Breast epithelium (tissue), 4 donors: ENCODE data around the gene MICAL3. TPM values are rescaled to one million over a fixed set of nuclear protein-coding genes. Genes with fewer than 3 reads are reported as not detected.

Source experiments
- DNase-seq, 2 donors: peaks; one replicate each; pipeline ENCODE4 v3.0.0-alpha.2; 2019; ENCODE audit warnings: low spot score in 2 of 2
- H3K27ac ChIP-seq, 2 donors: fragments of 200-600 bp; sonication (generic) in 1 of 2; one replicate each; pipeline ENCODE4 v1.5.1; 2016 to 2019; ENCODE audit warnings: mild to moderate bottlenecking in 1 of 2
- H3K27me3 ChIP-seq, 2 donors: fragments of 200-600 bp; sonication (generic) in 1 of 2; one replicate each; pipeline versions ENCODE4 v1.5.1 to v1.6.0; 2017 to 2019; ENCODE audit warnings: control low read depth in 1 of 2, mild to moderate bottlenecking in 1 of 2
- H3K36me3 ChIP-seq: fragments of 200-600 bp; one replicate; pipeline ENCODE4 v1.5.1; 2019
- H3K4me1 ChIP-seq, 2 donors: fragments of 200-600 bp; sonication (generic); one replicate each; pipeline ENCODE4 v1.5.1; 2016 to 2019; ENCODE audit warnings: control low read depth in 1 of 2
- H3K4me3 ChIP-seq, 3 donors: fragments of 200-600 bp; sonication (generic); 1 replicate in 2 of 3; 2 replicates in 1 of 3; pipeline ENCODE4 v1.5.1; 2016 to 2019; ENCODE audit warnings: mild to moderate bottlenecking in 3 of 3, moderate library complexity in 2 of 3
- H3K9me3 ChIP-seq, 2 donors: fragments of 200-600 bp; sonication (generic) in 1 of 2; one replicate each; pipeline ENCODE4 v1.5.1; 2016 to 2019; ENCODE audit warnings: control low read depth in 1 of 2
- POLR2A ChIP-seq: fragments of 450-650 bp; IDR thresholded peaks from one replicate; pipeline ENCODE4 v1.6.1; 2016; ENCODE audit warnings: antibody characterized with exemption, mild to moderate bottlenecking, moderate library complexity
- POLR2AphosphoS5 ChIP-seq, 3 donors: sonication (generic); formaldehyde crosslinking; IDR thresholded peaks; one replicate each; pipeline ENCODE4 v1.6.1; 2017; ENCODE audit warnings: antibody characterized with exemption in 3 of 3
- intact Hi-C: fragments of 100-400 bp; cut with DNase I; formaldehyde crosslinking; loops from one replicate; pipeline ENCODE4 v1.15.1; 2023; ENCODE audit warnings: low total_unique reads
- total RNA-seq, 3 donors: library from RNA; depleted of rRNA; stranded (reverse); fragments of >200 nt; gene quantifications; one replicate each; pipeline ENCODE4 v1.1.0, GENCODE V29; 2016
- TF ChIP-seq, protein P1 (sequence below), 3 donors: fragments of 450-650 bp; IDR thresholded peaks; one replicate each; pipeline ENCODE4 v1.5.1; 2016 to 2017; ENCODE audit warnings: antibody characterized with exemption in 3 of 3, mild to moderate bottlenecking in 3 of 3, moderate library complexity in 3 of 3

Gene MICAL3
- total RNA-seq, 3 donors from 2014 or later: 19.5 to 42.3 (median 34.8) TPM

DNA sequence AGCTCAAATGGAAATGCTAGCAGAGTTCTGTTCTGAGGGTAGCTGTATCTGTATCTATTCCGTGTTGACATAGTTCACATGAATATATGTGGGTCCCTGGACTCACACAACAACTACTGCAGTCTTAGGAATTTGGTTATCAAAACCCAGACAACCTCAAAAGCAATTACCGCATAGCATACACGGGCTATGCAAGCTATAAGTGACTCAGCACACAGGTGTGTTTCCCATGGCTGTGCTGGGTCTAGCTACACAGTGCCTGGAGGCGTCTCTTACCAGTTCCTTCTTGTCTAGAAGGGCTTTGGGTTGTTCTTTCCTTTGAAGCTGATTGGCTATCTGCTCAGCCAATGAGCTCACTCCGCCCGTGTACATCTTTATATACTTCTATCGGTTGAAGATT lies 151.9 kb downstream of the MICAL3 start:
- TF ChIP-seq, protein P1, sequence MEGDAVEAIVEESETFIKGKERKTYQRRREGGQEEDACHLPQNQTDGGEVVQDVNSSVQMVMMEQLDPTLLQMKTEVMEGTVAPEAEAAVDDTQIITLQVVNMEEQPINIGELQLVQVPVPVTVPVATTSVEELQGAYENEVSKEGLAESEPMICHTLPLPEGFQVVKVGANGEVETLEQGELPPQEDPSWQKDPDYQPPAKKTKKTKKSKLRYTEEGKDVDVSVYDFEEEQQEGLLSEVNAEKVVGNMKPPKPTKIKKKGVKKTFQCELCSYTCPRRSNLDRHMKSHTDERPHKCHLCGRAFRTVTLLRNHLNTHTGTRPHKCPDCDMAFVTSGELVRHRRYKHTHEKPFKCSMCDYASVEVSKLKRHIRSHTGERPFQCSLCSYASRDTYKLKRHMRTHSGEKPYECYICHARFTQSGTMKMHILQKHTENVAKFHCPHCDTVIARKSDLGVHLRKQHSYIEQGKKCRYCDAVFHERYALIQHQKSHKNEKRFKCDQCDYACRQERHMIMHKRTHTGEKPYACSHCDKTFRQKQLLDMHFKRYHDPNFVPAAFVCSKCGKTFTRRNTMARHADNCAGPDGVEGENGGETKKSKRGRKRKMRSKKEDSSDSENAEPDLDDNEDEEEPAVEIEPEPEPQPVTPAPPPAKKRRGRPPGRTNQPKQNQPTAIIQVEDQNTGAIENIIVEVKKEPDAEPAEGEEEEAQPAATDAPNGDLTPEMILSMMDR (IDR thresholded peaks at IDR 0.05): no peak
- TF ChIP-seq POLR2A (no peak), POLR2AphosphoS5 (IDR thresholded peaks at IDR 0.05) (no peak)
- intact Hi-C loops: no loop called here
- Histone ChIP-seq H3K36me3 (no peaks in the 10 kb centered on the region), H3K9me3 (no peaks in the 10 kb centered on the region), H3K27me3 (no peaks in the 10 kb centered on the region), H3K27ac (no peak overlapping the region), H3K4me1 (no peaks in the 10 kb centered on the region), H3K4me3 (no peak overlapping the region)
- no peak for DNase-seq

GRCh38 chr22:17871726-17872458 lies 152.5 kb downstream of the MICAL3 start:
- no peak for TF ChIP-seq POLR2AphosphoS5 (IDR thresholded peaks at IDR 0.05)
- TF ChIP-seq POLR2A: no peak
- TF ChIP-seq, protein P1 (IDR thresholded peaks at IDR 0.05): no peak
- Histone ChIP-seq H3K4me1 (no peaks in the 10 kb centered on the region), H3K9me3 (no peaks in the 10 kb centered on the region), H3K36me3 (no peaks in the 10 kb centered on the region), H3K27ac (no peak overlapping the region), H3K4me3 (no peak overlapping the region), H3K27me3 (no peaks in the 10 kb centered on the region)
- intact Hi-C loops: no loop called here
- no peak for DNase-seq

DNA sequence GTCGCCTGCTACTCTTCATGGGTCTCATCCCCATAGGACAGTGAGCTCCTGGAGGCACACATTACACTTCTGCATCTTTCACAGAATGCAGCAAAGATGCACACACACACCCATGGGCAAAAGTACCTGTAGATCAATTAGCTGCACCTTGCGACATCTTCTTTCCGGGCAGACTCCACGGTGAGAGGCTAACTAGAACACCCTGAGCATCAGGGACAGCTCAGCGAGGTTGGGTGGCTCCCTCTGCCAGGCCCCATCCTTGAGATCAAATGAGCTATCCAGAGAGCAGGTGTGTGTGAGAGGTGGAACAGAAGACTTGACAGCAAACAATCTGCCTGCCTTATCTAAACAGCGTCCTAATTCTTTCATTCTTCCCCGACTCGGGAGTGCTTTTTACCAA lies 154.0 kb downstream of the MICAL3 start:
- H3K27me3 ChIP-seq: no peaks in the 10 kb centered on the region
- H3K4me3 ChIP-seq: no peak overlapping the region
- intact Hi-C loops: no loop called here
- no peaks in the 10 kb centered on the region for H3K9me3 ChIP-seq
- H3K27ac ChIP-seq: no peak overlapping the region
- no peaks in the 10 kb centered on the region for H3K4me1 ChIP-seq
- no peak for TF ChIP-seq POLR2AphosphoS5 (IDR thresholded peaks at IDR 0.05)
- TF ChIP-seq, protein P1 (IDR thresholded peaks at IDR 0.05): no peak
- TF ChIP-seq POLR2A: no peak
- no peak for DNase-seq
- no peaks in the 10 kb centered on the region for H3K36me3 ChIP-seq

- no peak for TF ChIP-seq POLR2AphosphoS5 (IDR thresholded peaks at IDR 0.05)
- no peak for TF ChIP-seq POLR2A
- TF ChIP-seq, protein P1 (IDR thresholded peaks at IDR 0.05): no peak
- H3K9me3 ChIP-seq: no peaks in the 10 kb centered on the region
- intact Hi-C loops: no loop called here
- H3K36me3 ChIP-seq: no peaks in the 10 kb centered on the region
- no peak for DNase-seq
- H3K4me1 ChIP-seq: no peaks in the 10 kb centered on the region
- H3K4me3 ChIP-seq: no peak overlapping the region
- H3K27ac ChIP-seq: peak overlapping the region in 1 of 2 donors; percentile 28
- H3K27me3 ChIP-seq: no peaks in the 10 kb centered on the region
These were observed 154.9 kb downstream of the MICAL3 start for GRCh38 chr22:17869285-17870096.

DNA sequence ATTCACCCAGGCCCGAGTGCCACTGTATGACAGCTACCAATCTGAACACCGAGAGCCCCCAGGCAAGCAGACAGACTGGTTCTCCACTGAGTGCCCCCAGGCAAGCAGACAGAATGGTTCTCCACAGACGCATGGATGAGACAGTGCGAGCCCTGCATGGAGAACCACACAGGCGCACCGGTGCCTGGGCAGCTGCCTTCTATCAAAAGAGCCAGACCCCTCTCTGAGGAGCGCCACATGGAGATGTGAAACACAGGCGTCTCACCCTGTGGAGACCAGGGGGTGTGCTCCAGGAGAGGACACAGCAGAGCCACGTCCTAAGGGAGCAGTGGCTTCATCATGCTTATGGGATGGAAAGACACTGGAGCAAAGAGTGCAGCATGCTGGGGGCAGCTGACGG lies 155.6 kb downstream of the MICAL3 start:
- Histone ChIP-seq H3K4me1 (no peaks in the 10 kb centered on the region), H3K27me3 (no peaks in the 10 kb centered on the region), H3K4me3 (no peak overlapping the region), H3K27ac (no peak overlapping the region), H3K36me3 (no peaks in the 10 kb centered on the region), H3K9me3 (no peaks in the 10 kb centered on the region)
- TF ChIP-seq POLR2AphosphoS5 (IDR thresholded peaks at IDR 0.05) (no peak), POLR2A (no peak)
- TF ChIP-seq, protein P1 (IDR thresholded peaks at IDR 0.05): no peak
- intact Hi-C loops: no loop called here
- no peak for DNase-seq
